ENCODE measurements around the gene VAT1L. TPM values are rescaled to one million over a fixed set of nuclear protein-coding genes. Genes with fewer than 3 reads are reported as not detected.

The VAT1L gene
- polyA plus RNA-seq, 6 donors from 2014 or later: 0.07 to 4.3 (median 0.16) TPM; not detected in 2

GRCh38 chr16:77955127-77955526 lies 166.8 kb downstream of the VAT1L start:
- Mint-ChIP-seq H3K4me1 (no peaks in the 10 kb centered on the region), H3K4me3 (no peak overlapping the region), H3K36me3 (no peaks in the 10 kb centered on the region), H3K27ac (no peak overlapping the region), H3K9me3 (peaks cover 0 to 4% (median 0%) of the 10 kb centered on the region in 7 donors), H3K27me3 (peaks cover 0 to 8% (median 4%) of the 10 kb centered on the region in 3 donors)
- no peak for ATAC-seq (ENCODE audit: low read depth in 2 of 2)
- no peak for DNase-seq

GRCh38 chr16:77956231-77956630 lies 167.9 kb downstream of the VAT1L start:
- H3K27ac Mint-ChIP-seq: no peak overlapping the region
- ATAC-seq (ENCODE audit: low read depth in 2 of 2) (no peak), DNase-seq (no peak)
- H3K9me3 Mint-ChIP-seq: peaks cover 0 to 4% (median 0%) of the 10 kb centered on the region in 7 donors
- H3K36me3 Mint-ChIP-seq: no peaks in the 10 kb centered on the region
- H3K27me3 Mint-ChIP-seq: peaks cover 0 to 8% (median 4%) of the 10 kb centered on the region in 3 donors
- no peak overlapping the region for H3K4me3 Mint-ChIP-seq
- H3K4me1 Mint-ChIP-seq: no peaks in the 10 kb centered on the region

GRCh38 chr16:77960766-77961165 lies 172.4 kb downstream of the VAT1L start:
- no peak for ATAC-seq (ENCODE audit: low read depth in 2 of 2)
- Mint-ChIP-seq H3K27me3 (peaks cover 4 to 25% (median 5%) of the 10 kb centered on the region in 3 donors), H3K9me3 (peaks cover 0 to 7% (median 0%) of the 10 kb centered on the region in 7 donors), H3K4me3 (no peak overlapping the region), H3K36me3 (no peaks in the 10 kb centered on the region), H3K4me1 (peaks cover 0 to 3% (median 0%) of the 10 kb centered on the region in 3 donors), H3K27ac (no peak overlapping the region)
- no peak for DNase-seq

GRCh38 chr16:77961814-77962213 lies 173.4 kb downstream of the VAT1L start:
- no peak overlapping the region for H3K27ac Mint-ChIP-seq
- no peak overlapping the region for H3K4me3 Mint-ChIP-seq
- ATAC-seq (ENCODE audit: low read depth in 2 of 2) (no peak), DNase-seq (no peak)
- peaks cover 0 to 3% (median 0%) of the 10 kb centered on the region in 3 donors for H3K4me1 Mint-ChIP-seq
- peaks cover 8 to 17% (median 10%) of the 10 kb centered on the region in 3 donors for H3K27me3 Mint-ChIP-seq
- peaks cover 0 to 7% (median 0%) of the 10 kb centered on the region in 7 donors for H3K9me3 Mint-ChIP-seq
- no peaks in the 10 kb centered on the region for H3K36me3 Mint-ChIP-seq

GRCh38 chr16:77962689-77963088 lies 174.3 kb downstream of the VAT1L start:
- Mint-ChIP-seq H3K9me3 (peaks cover 0 to 7% (median 0%) of the 10 kb centered on the region in 7 donors), H3K27me3 (peaks cover 8 to 17% (median 10%) of the 10 kb centered on the region in 3 donors), H3K27ac (peak overlapping the region in 1 of 6 donors; percentile 70), H3K4me3 (no peak overlapping the region), H3K36me3 (no peaks in the 10 kb centered on the region), H3K4me1 (peaks cover 0 to 3% (median 0%) of the 10 kb centered on the region in 3 donors)
- ATAC-seq (ENCODE audit: low read depth in 2 of 2): no peak
- no peak for DNase-seq

- H3K9me3 Mint-ChIP-seq: peaks cover 0 to 7% (median 0%) of the 10 kb centered on the region in 7 donors
- ATAC-seq (ENCODE audit: low read depth in 2 of 2) (no peak), DNase-seq (no peak)
- peaks cover 0 to 3% (median 0%) of the 10 kb centered on the region in 3 donors for H3K4me1 Mint-ChIP-seq
- no peaks in the 10 kb centered on the region for H3K36me3 Mint-ChIP-seq
- H3K27me3 Mint-ChIP-seq: peaks cover 8 to 17% (median 10%) of the 10 kb centered on the region in 3 donors
- peak overlapping the region in 2 of 8 donors; percentile 22 to 23 for H3K4me3 Mint-ChIP-seq
- H3K27ac Mint-ChIP-seq: no peak overlapping the region
These were observed 175.1 kb downstream of the VAT1L start for GRCh38 chr16:77963185-77964044.

GRCh38 chr16:77965346-77965745 lies 177.0 kb downstream of the VAT1L start:
- ATAC-seq (ENCODE audit: low read depth in 2 of 2): no peak
- Mint-ChIP-seq H3K9me3 (peaks cover 0 to 7% (median 0%) of the 10 kb centered on the region in 7 donors), H3K27ac (no peak overlapping the region), H3K4me1 (peaks cover 0 to 3% (median 0%) of the 10 kb centered on the region in 3 donors), H3K4me3 (no peak overlapping the region), H3K36me3 (no peaks in the 10 kb centered on the region), H3K27me3 (peaks cover 4 to 17% (median 10%) of the 10 kb centered on the region in 3 donors)
- no peak for DNase-seq

- no peak overlapping the region for H3K27ac Mint-ChIP-seq
These were observed 178.9 kb downstream of the VAT1L start for GRCh38 chr16:77967054-77967904.

DNA sequence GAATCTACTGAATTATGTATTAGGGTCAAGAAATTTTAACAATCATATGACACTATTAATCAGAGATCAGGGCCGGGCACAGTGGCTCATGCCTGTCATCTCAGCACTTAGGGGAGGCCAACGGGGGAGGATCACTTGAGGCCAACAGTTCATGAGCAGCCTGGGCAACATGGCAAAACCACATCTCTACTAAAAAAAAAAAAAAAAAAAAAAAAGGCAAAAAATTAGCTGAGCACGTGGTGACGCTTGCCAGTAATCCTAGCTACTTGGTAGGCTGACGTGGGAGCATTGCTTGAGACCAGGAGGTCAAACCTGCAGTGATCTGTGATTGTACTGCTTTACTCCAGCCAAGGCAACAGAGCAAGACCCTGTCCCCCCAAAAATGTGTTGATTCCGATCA lies 181.5 kb downstream of the VAT1L start:
- no peaks in the 10 kb centered on the region for H3K9me3 Mint-ChIP-seq
- ATAC-seq (ENCODE audit: low read depth in 2 of 2): no peak
- DNase-seq: no peak
- H3K27ac Mint-ChIP-seq: no peak overlapping the region
- no peaks in the 10 kb centered on the region for H3K4me1 Mint-ChIP-seq
- H3K27me3 Mint-ChIP-seq: peaks cover 4 to 5% (median 5%) of the 10 kb centered on the region in 3 donors
- no peaks in the 10 kb centered on the region for H3K36me3 Mint-ChIP-seq
- H3K4me3 Mint-ChIP-seq: no peak overlapping the region

More at GRCh38 chr16:77967054-77967904, 178.9 kb downstream of the VAT1L start:
- Mint-ChIP-seq H3K4me3 (no peak overlapping the region), H3K27me3 (peaks cover 4 to 15% (median 10%) of the 10 kb centered on the region in 3 donors), H3K4me1 (peaks cover 0 to 3% (median 0%) of the 10 kb centered on the region in 3 donors), H3K36me3 (no peaks in the 10 kb centered on the region), H3K9me3 (peaks cover 0 to 2% (median 0%) of the 10 kb centered on the region in 7 donors)
- no peak for ATAC-seq (ENCODE audit: low read depth in 2 of 2)
- no peak for DNase-seq

GRCh38 chr16:77970371-77970770 lies 182.0 kb downstream of the VAT1L start:
- no peak for DNase-seq
- Mint-ChIP-seq H3K27ac (no peak overlapping the region), H3K9me3 (no peaks in the 10 kb centered on the region), H3K4me3 (no peak overlapping the region), H3K27me3 (peaks cover 4 to 9% (median 5%) of the 10 kb centered on the region in 3 donors), H3K36me3 (no peaks in the 10 kb centered on the region), H3K4me1 (no peaks in the 10 kb centered on the region)
- ATAC-seq (ENCODE audit: low read depth in 2 of 2): no peak

DNA sequence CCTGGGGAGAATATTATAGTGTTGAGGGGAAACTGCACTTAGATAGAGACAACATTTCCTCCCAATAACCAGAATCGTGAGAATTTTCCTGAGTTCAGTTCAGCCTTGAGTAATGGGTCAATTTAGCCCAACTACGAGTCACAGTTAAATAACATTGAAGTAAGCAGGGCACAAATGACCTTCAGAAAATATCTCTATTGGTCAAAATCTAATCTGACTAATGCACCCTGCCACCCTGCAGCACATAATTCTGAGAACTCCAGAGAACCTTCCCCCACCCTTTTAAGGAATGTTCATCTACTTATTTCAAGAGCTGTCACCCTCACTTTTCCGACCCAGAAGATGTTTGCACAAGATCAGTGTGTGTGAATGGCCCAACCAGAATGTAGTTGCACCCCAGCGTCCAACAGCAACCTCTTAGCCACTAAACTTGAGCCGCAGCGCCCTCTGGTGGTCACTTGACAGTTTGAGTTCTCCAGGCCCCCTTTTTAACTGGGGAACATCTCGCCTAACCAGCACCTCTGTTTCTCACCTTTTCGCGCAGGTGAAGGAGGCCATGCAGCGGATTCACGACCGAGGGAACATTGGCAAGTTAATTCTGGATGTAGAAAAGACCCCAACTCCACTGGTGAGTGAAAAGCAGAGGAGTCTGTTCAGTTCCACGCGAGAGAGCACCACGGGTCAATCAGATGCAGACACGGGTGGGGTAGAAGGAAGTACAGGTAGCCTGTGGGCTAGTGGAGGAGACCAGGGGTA lies 183.1 kb downstream of the VAT1L start:
- H3K9me3 Mint-ChIP-seq: no peaks in the 10 kb centered on the region

DNA sequence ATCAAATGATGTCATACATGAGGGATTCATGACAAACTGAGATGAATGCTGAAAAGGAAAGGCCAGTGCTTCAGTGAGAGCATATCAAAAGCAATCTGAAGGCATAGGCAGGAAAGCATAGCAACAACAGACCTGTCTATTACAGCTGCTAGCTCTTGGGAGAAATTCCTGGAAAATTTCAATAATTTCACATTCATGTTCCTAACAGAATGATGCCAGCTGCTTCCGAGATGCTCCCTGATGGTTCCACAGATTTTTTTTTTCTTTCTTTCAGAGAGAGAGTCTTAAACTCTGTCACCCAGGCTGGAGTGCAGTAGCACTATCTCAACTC lies 183.7 kb downstream of the VAT1L start:
- H3K4me1 Mint-ChIP-seq: no peaks in the 10 kb centered on the region
- no peak for ATAC-seq (ENCODE audit: low read depth in 2 of 2)
- H3K4me3 Mint-ChIP-seq: no peak overlapping the region
- DNase-seq: no peak
- no peaks in the 10 kb centered on the region for H3K9me3 Mint-ChIP-seq
- H3K36me3 Mint-ChIP-seq: no peaks in the 10 kb centered on the region
- H3K27me3 Mint-ChIP-seq: peaks cover 0 to 9% (median 0%) of the 10 kb centered on the region in 3 donors
- no peak overlapping the region for H3K27ac Mint-ChIP-seq

More for the DNA sequence above, 183.1 kb downstream of the VAT1L start:
- ATAC-seq (ENCODE audit: low read depth in 2 of 2): peak; percentile 45 to 62
- H3K4me3 Mint-ChIP-seq: no peak overlapping the region
- no peaks in the 10 kb centered on the region for H3K36me3 Mint-ChIP-seq
- H3K27ac Mint-ChIP-seq: no peak overlapping the region
- peak; percentile 47 for DNase-seq
- peaks cover 0 to 9% (median 0%) of the 10 kb centered on the region in 3 donors for H3K27me3 Mint-ChIP-seq
- no peaks in the 10 kb centered on the region for H3K4me1 Mint-ChIP-seq

GRCh38 chr16:77974883-77975282 lies 186.5 kb downstream of the VAT1L start:
- H3K4me1 Mint-ChIP-seq: no peaks in the 10 kb centered on the region
- ATAC-seq (ENCODE audit: low read depth in 2 of 2): no peak
- no peak overlapping the region for H3K27ac Mint-ChIP-seq
- no peak overlapping the region for H3K4me3 Mint-ChIP-seq
- no peaks in the 10 kb centered on the region for H3K9me3 Mint-ChIP-seq
- peaks cover 0 to 9% (median 0%) of the 10 kb centered on the region in 3 donors for H3K27me3 Mint-ChIP-seq
- DNase-seq: no peak
- H3K36me3 Mint-ChIP-seq: no peaks in the 10 kb centered on the region

All from naive B cell (primary cell).